HEK293 (cell line): Measurements from ENCODE around the gene TAC3.

Experiments used
- ZNF555 ChIP-seq: fragments of 450-650 bp; formaldehyde crosslinking; conservative IDR thresholded peaks from 2 replicates; pipeline ENCODE4 v1.5.1; 2017; ENCODE audit warnings: missing biosample characterization, mild to moderate bottlenecking, missing genetic modification characterization, inconsistent platforms
- ZNF629 ChIP-seq: fragments of 450-650 bp; formaldehyde crosslinking; IDR thresholded peaks from 2 replicates; pipeline ENCODE4 v1.5.1; 2017; ENCODE audit warnings: missing biosample characterization, missing genetic modification characterization
- TF ChIP-seq, protein P1 (sequence below): fragments of 450-650 bp; formaldehyde crosslinking; IDR thresholded peaks from 2 replicates; pipeline ENCODE4 v1.5.1; 2016; ENCODE audit warnings: missing biosample characterization, missing genetic modification characterization, low read depth
- TF ChIP-seq, protein P2 (sequence below): fragments of 450-650 bp; formaldehyde crosslinking; IDR thresholded peaks from 2 replicates; pipeline ENCODE4 v1.5.1; 2016; ENCODE audit warnings: missing biosample characterization, missing genetic modification characterization

DNA sequence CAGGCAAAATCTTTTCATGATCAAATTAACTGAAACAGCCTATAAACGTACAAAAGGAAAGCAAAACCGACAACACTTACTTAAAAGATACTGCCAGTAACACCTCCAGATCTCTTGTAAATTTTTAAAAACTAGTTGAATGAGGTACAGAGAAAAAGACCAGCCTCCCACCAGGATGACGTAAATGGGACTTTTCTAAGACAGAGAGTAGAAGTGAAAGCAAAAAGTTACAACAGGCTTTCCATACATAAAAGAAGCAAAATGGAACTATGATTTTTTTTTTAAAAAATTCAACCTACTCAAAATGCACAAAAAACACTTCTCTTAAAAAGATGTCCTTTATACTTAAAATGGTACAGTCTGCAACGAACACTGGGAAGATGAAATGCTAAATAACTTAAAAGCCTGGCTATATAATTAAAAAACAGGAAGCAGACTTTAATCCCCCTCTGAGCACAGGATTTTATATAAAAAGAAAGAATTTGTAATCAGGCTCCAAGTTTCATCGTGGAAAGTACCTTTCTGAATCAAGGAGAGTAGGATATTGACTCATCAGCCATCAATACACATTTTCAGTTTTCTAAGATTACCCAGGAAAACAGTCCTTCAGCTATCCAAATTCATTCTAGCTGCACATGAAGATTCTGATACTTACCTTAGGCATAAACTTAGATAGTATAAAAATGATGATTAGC is 47.8 kb upstream of the TAC3 start:
- TF ChIP-seq, protein P1, sequence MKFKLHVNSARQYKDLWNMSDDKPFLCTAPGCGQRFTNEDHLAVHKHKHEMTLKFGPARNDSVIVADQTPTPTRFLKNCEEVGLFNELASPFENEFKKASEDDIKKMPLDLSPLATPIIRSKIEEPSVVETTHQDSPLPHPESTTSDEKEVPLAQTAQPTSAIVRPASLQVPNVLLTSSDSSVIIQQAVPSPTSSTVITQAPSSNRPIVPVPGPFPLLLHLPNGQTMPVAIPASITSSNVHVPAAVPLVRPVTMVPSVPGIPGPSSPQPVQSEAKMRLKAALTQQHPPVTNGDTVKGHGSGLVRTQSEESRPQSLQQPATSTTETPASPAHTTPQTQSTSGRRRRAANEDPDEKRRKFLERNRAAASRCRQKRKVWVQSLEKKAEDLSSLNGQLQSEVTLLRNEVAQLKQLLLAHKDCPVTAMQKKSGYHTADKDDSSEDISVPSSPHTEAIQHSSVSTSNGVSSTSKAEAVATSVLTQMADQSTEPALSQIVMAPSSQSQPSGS (tag by site-specific recombination), result no peak
- TF ChIP-seq, protein P2, sequence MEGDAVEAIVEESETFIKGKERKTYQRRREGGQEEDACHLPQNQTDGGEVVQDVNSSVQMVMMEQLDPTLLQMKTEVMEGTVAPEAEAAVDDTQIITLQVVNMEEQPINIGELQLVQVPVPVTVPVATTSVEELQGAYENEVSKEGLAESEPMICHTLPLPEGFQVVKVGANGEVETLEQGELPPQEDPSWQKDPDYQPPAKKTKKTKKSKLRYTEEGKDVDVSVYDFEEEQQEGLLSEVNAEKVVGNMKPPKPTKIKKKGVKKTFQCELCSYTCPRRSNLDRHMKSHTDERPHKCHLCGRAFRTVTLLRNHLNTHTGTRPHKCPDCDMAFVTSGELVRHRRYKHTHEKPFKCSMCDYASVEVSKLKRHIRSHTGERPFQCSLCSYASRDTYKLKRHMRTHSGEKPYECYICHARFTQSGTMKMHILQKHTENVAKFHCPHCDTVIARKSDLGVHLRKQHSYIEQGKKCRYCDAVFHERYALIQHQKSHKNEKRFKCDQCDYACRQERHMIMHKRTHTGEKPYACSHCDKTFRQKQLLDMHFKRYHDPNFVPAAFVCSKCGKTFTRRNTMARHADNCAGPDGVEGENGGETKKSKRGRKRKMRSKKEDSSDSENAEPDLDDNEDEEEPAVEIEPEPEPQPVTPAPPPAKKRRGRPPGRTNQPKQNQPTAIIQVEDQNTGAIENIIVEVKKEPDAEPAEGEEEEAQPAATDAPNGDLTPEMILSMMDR, result no peak
- TF ChIP-seq ZNF555 (tag by site-specific recombination), result no peak
- TF ChIP-seq ZNF629, result no peak
